K562 (cell line): ENCODE results near the gene EXOC3L1. TPM values are rescaled to one million over a fixed set of nuclear protein-coding genes. Genes with fewer than 3 reads are reported as not detected.

Experiments
- ATF7 ChIP-seq: fragments of 450-650 bp; IDR thresholded peaks from 2 replicates; pipeline ENCODE4 v1.7.1; 2014; ENCODE audit warnings: mild to moderate bottlenecking, moderate library complexity
- EP300 ChIP-seq: IDR thresholded peaks from 2 replicates; pipeline ENCODE4 v1.6.1; 2012; ENCODE audit warnings: low read length, improper control_type of control experiment
- ETV5 ChIP-seq: sonication (generic); formaldehyde crosslinking; IDR thresholded peaks from 2 replicates; pipeline ENCODE4 v1.4.0; 2020; ENCODE audit warnings: low read depth, mild to moderate bottlenecking, missing genetic modification reagents
- FIP1L1 ChIP-seq: fragments of 200-400 bp; formaldehyde crosslinking; IDR thresholded peaks from 2 replicates; pipeline ENCODE4 v1.6.1; 2018; ENCODE audit warnings: mild to moderate bottlenecking, low read depth, low read length; ENCODE audit not compliant: poor library complexity, severe bottlenecking
- HDAC1 ChIP-seq, 2 experiments: fragments of 450-650 bp; IDR thresholded peaks; 2 replicates each; pipeline ENCODE4 v1.6.1; 2016 to 2017; ENCODE audit warnings: inconsistent platforms in 1 of 2, mild to moderate bottlenecking in 1 of 2, moderate library complexity in 1 of 2
- HDGF ChIP-seq: fragments of 450-650 bp; IDR thresholded peaks from 2 replicates; pipeline ENCODE4 v1.6.1; 2016
- NCOR1 ChIP-seq: fragments of 450-650 bp; IDR thresholded peaks from 2 replicates; pipeline ENCODE4 v1.6.1; 2016; ENCODE audit warnings: mild to moderate bottlenecking, moderate library complexity
- NR4A1 ChIP-seq, 2 experiments: fragments of 250-450 bp in 1 of 2; fragments of 450-650 bp in 1 of 2; sonication (Bioruptor Pico) in 1 of 2; IDR thresholded peaks; 2 replicates each; pipeline versions ENCODE4 v1.4.0 to v1.6.1; 2016 to 2020; ENCODE audit warnings: mild to moderate bottlenecking in 2 of 2, missing compliant biosample characterization in 1 of 2, missing genetic modification characterization in 1 of 2, moderate library complexity in 1 of 2
- NRF1 ChIP-seq, 2 experiments: fragments of 450-650 bp; IDR thresholded peaks in 1 of 2; conservative IDR thresholded peaks in 1 of 2; 2 replicates each; pipeline ENCODE4 v1.6.1; 2014; ENCODE audit warnings: mild to moderate bottlenecking in 2 of 2
- SOX6 ChIP-seq: fragments of 450-650 bp; IDR thresholded peaks from 2 replicates; pipeline ENCODE4 v1.6.1; 2014; ENCODE audit warnings: mild to moderate bottlenecking
- YBX1 ChIP-seq: fragments of 450-650 bp; IDR thresholded peaks from 2 replicates; pipeline ENCODE4 v1.7.1; 2016; ENCODE audit warnings: mild to moderate bottlenecking
- ZFX ChIP-seq: sonication (generic); formaldehyde crosslinking; IDR thresholded peaks from 2 replicates; pipeline ENCODE4 v1.8.0; 2022; ENCODE audit warnings: mild to moderate bottlenecking, missing genetic modification reagents, moderate library complexity
- ZNF124 ChIP-seq: sonication (generic); formaldehyde crosslinking; IDR thresholded peaks from 2 replicates; pipeline ENCODE4 v1.8.1; 2022; ENCODE audit warnings: missing genetic modification reagents
- ZNF324 ChIP-seq: fragments of 250-450 bp; sonication (Bioruptor Pico); IDR thresholded peaks from 2 replicates; pipeline ENCODE4 v1.4.0; 2020; ENCODE audit warnings: mild to moderate bottlenecking
- ZNF384 ChIP-seq: IDR thresholded peaks from 2 replicates; pipeline ENCODE4 v1.6.1; 2012; ENCODE audit warnings: low read depth, low read length, improper control_type of control experiment
- ZNF696 ChIP-seq: fragments of 250-450 bp; sonication (Bioruptor Pico); conservative IDR thresholded peaks from 2 replicates; pipeline ENCODE4 v1.4.0; 2020; ENCODE audit warnings: mild to moderate bottlenecking, moderate library complexity
- ZNF830 ChIP-seq: fragments of 250-450 bp; sonication (Bioruptor Pico); IDR thresholded peaks from 2 replicates; pipeline ENCODE4 v1.5.0; 2021; ENCODE audit warnings: mild to moderate bottlenecking
- polyA plus RNA-seq, 8 experiments: library from polyadenylated mRNA; depleted of rRNA in 4 of 8; stranded (reverse) in 5 of 8; unstranded in 3 of 8; fragments of >200 nt; fragmentation: Nextera tagmentation in 2 of 8; fragmentation: Illumina TruSeq in 1 of 8; extraction: Ambion mirVana in 2 of 8; extraction: Trizol in 1 of 8; gene quantifications; 2 replicates each; pipeline versions ENCODE4 v1.2.1 to v1.2.3, GENCODE V29; 2011 to 2014; ENCODE audit warnings: inconsistent platforms in 1 of 8, missing spikeins in 1 of 8
- total RNA-seq, 7 experiments: library from RNA; depleted of rRNA in 6 of 7; stranded (reverse); fragments of >200 nt in 6 of 7; fragmentation: Illumina TruSeq in 2 of 7; extraction: Trizol in 2 of 7; gene quantifications; 2 replicates each; pipeline versions ENCODE4 v1.2.1 to v1.2.3, GENCODE V29; 2011 to 2021; ENCODE audit warnings: low replicate concordance in 1 of 7
- TF ChIP-seq, protein P1 (sequence below): fragments of 150-350 bp; IDR thresholded peaks from 2 replicates; pipeline ENCODE4 v1.6.1; 2014; ENCODE audit warnings: low read depth, mild to moderate bottlenecking, low read length, borderline replicate concordance
- TF ChIP-seq, protein P2 (sequence below): sonication (generic); IDR thresholded peaks from 2 replicates; pipeline ENCODE4 v1.6.1; 2016
- TF ChIP-seq, protein P3 (sequence below): fragments of 250-450 bp; sonication (Bioruptor Pico); IDR thresholded peaks from 2 replicates; pipeline ENCODE4 v1.4.0; 2020; ENCODE audit warnings: mild to moderate bottlenecking, moderate library complexity
- TF ChIP-seq, protein P4 (sequence below), 2 experiments: fragments of 250-450 bp in 1 of 2; fragments of 450-650 bp in 1 of 2; sonication (Bioruptor Pico) in 1 of 2; IDR thresholded peaks; 2 replicates each; pipeline versions ENCODE4 v1.6.1 to v1.8.0; 2016 to 2021; ENCODE audit warnings: mild to moderate bottlenecking in 2 of 2, moderate library complexity in 2 of 2, missing compliant biosample characterization in 1 of 2, missing genetic modification characterization in 1 of 2

The EXOC3L1 gene
- total and polyA plus RNA-seq, 9 of the 15 experiments (the other 6 are each of a cell fraction or from before 2014, with no cell fraction given) = 0.08 TPM; not detected in 8

DNA sequence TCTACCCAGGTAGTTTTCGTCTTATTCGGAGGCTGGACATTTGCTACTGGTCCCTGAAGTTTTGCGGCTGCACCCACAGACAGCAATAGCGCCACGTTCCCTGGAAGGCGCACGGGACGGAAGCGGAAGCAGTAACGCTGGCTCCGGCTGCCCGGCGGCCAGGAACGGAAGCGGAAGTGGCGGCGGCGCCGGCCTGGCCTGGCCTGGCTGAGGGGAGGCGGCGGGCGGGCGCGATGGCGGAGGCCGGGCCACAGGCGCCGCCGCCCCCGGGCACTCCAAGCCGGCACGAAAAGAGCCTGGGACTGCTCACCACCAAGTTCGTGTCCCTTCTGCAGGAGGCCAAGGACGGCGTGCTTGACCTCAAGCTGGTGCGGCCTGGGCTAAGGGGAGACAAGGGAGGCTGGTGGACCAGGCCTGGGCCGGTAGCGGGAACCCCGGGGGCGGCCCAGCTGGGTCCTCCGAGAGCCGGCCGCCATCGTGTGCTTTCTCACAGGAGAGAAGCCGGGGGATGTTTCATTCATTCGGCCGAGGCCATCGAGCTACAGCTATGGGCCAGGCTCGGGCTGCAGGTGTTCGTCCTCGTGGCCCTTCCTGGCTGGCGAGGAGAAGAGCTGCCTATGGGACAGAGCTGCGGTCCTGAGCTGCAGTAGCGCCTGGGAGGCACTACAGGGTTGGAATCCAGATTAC is 2.2 kb upstream of the EXOC3L1 start, which contains the start of gene E2F4 (continued):
- TF ChIP-seq, protein P1, sequence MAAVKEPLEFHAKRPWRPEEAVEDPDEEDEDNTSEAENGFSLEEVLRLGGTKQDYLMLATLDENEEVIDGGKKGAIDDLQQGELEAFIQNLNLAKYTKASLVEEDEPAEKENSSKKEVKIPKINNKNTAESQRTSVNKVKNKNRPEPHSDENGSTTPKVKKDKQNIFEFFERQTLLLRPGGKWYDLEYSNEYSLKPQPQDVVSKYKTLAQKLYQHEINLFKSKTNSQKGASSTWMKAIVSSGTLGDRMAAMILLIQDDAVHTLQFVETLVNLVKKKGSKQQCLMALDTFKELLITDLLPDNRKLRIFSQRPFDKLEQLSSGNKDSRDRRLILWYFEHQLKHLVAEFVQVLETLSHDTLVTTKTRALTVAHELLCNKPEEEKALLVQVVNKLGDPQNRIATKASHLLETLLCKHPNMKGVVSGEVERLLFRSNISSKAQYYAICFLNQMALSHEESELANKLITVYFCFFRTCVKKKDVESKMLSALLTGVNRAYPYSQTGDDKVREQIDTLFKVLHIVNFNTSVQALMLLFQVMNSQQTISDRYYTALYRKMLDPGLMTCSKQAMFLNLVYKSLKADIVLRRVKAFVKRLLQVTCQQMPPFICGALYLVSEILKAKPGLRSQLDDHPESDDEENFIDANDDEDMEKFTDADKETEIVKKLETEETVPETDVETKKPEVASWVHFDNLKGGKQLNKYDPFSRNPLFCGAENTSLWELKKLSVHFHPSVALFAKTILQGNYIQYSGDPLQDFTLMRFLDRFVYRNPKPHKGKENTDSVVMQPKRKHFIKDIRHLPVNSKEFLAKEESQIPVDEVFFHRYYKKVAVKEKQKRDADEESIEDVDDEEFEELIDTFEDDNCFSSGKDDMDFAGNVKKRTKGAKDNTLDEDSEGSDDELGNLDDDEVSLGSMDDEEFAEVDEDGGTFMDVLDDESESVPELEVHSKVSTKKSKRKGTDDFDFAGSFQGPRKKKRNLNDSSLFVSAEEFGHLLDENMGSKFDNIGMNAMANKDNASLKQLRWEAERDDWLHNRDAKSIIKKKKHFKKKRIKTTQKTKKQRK = no peak
- TF ChIP-seq YBX1 = no peak
- TF ChIP-seq, protein P2, sequence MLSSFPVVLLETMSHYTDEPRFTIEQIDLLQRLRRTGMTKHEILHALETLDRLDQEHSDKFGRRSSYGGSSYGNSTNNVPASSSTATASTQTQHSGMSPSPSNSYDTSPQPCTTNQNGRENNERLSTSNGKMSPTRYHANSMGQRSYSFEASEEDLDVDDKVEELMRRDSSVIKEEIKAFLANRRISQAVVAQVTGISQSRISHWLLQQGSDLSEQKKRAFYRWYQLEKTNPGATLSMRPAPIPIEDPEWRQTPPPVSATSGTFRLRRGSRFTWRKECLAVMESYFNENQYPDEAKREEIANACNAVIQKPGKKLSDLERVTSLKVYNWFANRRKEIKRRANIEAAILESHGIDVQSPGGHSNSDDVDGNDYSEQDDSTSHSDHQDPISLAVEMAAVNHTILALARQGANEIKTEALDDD = no peak
- no peak for TF ChIP-seq ZNF124 (CRISPR knock-in tag)
- TF ChIP-seq NR4A1 (CRISPR knock-in tag; IDR thresholded peaks at IDR 0.05) = no peak
- TF ChIP-seq NR4A1 (tag; IDR thresholded peaks at IDR 0.05) = no peak
- TF ChIP-seq FIP1L1 = peak; percentile 71
- TF ChIP-seq, protein P3, sequence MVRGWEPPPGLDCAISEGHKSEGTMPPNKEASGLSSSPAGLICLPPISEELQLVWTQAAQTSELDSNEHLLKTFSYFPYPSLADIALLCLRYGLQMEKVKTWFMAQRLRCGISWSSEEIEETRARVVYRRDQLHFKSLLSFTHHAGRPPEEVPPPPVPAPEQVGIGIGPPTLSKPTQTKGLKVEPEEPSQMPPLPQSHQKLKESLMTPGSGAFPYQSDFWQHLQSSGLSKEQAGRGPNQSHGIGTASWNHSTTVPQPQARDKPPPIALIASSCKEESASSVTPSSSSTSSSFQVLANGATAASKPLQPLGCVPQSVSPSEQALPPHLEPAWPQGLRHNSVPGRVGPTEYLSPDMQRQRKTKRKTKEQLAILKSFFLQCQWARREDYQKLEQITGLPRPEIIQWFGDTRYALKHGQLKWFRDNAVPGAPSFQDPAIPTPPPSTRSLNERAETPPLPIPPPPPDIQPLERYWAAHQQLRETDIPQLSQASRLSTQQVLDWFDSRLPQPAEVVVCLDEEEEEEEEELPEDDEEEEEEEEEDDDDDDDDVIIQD (CRISPR knock-in tag) = no peak
- peak; percentile 65 for TF ChIP-seq ETV5 (CRISPR knock-in tag)
- TF ChIP-seq, protein P4, sequence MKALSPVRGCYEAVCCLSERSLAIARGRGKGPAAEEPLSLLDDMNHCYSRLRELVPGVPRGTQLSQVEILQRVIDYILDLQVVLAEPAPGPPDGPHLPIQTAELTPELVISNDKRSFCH (CRISPR knock-in tag; IDR thresholded peaks at IDR 0.05) = no peak
- TF ChIP-seq, protein P4 (tag; IDR thresholded peaks at IDR 0.05) = no peak
- no peak for TF ChIP-seq ZNF324
- TF ChIP-seq ZNF696 = no peak
- TF ChIP-seq ZNF830 (CRISPR knock-in tag) = no peak
- TF ChIP-seq EP300 = peak; percentile 41; the same call in 1 of the 2 replicates
- TF ChIP-seq ATF7 = peak; percentile 52; the same call in 1 of the 2 replicates
- no peak for TF ChIP-seq NCOR1
- TF ChIP-seq ZFX (CRISPR knock-in tag) = peak; percentile 90
- TF ChIP-seq SOX6 = peak; percentile 39; the same call in 1 of the 2 replicates
- peak in 1 of 2 experiments; percentile 85; a peak in 2 of 4 replicates for TF ChIP-seq HDAC1 (IDR thresholded peaks at IDR 0.05)
- TF ChIP-seq NRF1 (conservative IDR thresholded peaks at IDR 0.05 in 1 of 2, IDR thresholded peaks at IDR 0.05 in 1 of 2) = peak in 1 of 2 experiments; percentile 34; a peak in 2 of 4 replicates
- no peak for TF ChIP-seq ZNF384
- TF ChIP-seq HDGF = no peak
